ENCODE data around the gene KHDC4. TPM values are rescaled to one million over a fixed set of nuclear protein-coding genes. Genes with fewer than 3 reads are reported as not detected.
A peak's percentile ranks its signal among the peaks of the same experiment; 100 is the strongest.

Gene KHDC4
- total and polyA plus RNA-seq, 10 of the 15 experiments (the other 5 are each of a cell fraction or from before 2014, with no cell fraction given), result 11.7 to 109 (median 41.9) TPM

DNA sequence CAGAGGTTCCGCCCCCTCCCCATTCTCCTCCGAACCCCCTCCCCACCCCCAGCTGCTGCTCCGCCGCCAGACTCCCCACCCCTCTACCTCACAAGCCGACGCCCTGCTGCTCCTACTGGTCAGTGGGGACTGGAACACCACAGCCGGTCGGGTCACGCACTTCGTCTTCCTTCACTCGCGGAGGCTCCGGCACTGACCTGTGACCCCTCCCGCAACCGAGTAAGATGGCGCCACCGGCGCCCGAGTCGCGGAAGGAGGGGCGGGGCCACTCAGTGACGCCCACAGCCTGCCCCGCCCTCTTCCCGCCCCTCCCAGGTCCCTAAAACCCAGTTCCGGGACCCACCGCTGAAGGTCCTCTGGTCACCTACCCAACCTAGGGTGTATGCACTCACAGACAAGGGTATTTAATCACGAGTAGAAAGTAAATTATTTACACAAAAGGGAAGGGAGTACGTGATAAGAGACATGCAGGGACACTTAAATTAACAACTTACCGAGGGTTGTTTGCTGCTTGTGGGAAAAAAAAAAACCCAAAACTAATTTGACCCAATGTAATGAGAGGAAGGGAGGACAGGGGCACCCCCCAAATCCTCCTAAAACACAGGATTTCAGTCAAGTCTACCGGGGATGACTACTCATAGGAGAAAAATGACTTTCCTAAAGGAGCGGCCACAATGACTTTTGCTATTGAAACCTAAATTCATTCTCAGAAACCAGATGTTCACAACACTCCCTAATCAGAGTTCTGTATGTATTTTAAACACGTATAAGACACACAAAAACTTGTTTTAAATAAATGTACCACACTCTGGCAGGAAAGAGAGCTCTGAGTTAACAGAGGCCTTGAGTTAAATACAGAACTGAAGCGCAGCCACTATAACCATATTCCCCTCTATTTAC is 22.8 kb downstream of the KHDC4 start, which contains the start of gene RIT1:
Gene RIT1, minus strand, starts transcription at position 194 of the 900 bp plus-strand sequence. CDS start 588 bp downstream, outside the sequence.
- CTCF ChIA-PET, result interaction anchor here (0.5 to 1.8 kb wide), 6 partner anchors 27 to 227 kb away, joined by 3 to 4 read pairs (median 3); partner anchors contain the start of gene UBQLN4
- 3% methylated on average over 29 of the region's 34 CpGs for WGBS (ENCODE audit: insufficient coverage, insufficient replicate concordance, low lambda C conversion rate, missing lambda C conversion rate)
- ATAC-seq (peak; percentile 97), DNase-seq (ENCODE audit: low read depth, low spot score) (peak; percentile 69), FAIRE-seq (no peak)
- no peaks in the 10 kb centered on the region for H3K27me3 ChIP-seq (replicated peaks in 1 of 2; ENCODE audit: control insufficient read depth in 2 of 2, insufficient read depth in 2 of 2, low read length in 1 of 2)
- SMC1A ChIA-PET (ENCODE audit: uncharacterized antibody, unreplicated experiment), result interaction anchor here (0.9 to 2.1 kb wide), 5 partner anchors 19 to 78 kb away, joined by 3 to 7 read pairs (median 3); partner anchors contain the start of gene SYT11
- no peaks in the 10 kb centered on the region for H3K9me3 ChIP-seq (replicated peaks; ENCODE audit: control insufficient read depth, insufficient read depth, low read length)
- H3K9ac ChIP-seq (ENCODE audit: control insufficient read depth, insufficient read depth, low read length), result peak within 1 kb of the TSS; percentile 54
- H3K4me1 ChIP-seq (ENCODE audit: control insufficient read depth, insufficient read depth, low read length), result peaks cover 3% of the 10 kb centered on the region; the same call in 1 of the 2 replicates
- POLR2A ChIA-PET, result interaction anchor here (0.5 to 3.1 kb wide), 7 partner anchors 20 to 122 kb away, joined by 3 to 12 read pairs (median 6); partner anchors contain the start of genes KHDC4 and SYT11
- H2AFZ ChIP-seq (ENCODE audit: control insufficient read depth, low read depth, low read length), result peak within 1 kb of the TSS; percentile 74
- intact Hi-C loops (cut with micrococcal nuclease; ENCODE audit: unreplicated experiment), result loop anchor here (2.0 kb wide), 1 partner anchor 53 kb away; the partner anchor contains the start of gene SYT11
- peaks cover 7 to 27% of the 10 kb centered on the region in 2 experiments for H3K36me3 ChIP-seq (ENCODE audit: control insufficient read depth in 2 of 2, insufficient read depth in 2 of 2, low read length in 1 of 2)
- in situ Hi-C loops (cut with MboI), result no loop called here
- BruUV-seq (replicated peaks), result no TSS peak
- H3K4me3 ChIP-seq, result peak within 1 kb of the TSS; percentile 78
- peaks cover 14% of the 10 kb centered on the region for H3K79me2 ChIP-seq (ENCODE audit: control insufficient read depth, insufficient read depth, low read length)
- H3K4me2 ChIP-seq (ENCODE audit: control insufficient read depth, insufficient read depth), result peak within 1 kb of the TSS; percentile 96
- peak within 1 kb of the TSS; percentile 59 for H3K27ac ChIP-seq (ENCODE audit: control insufficient read depth, insufficient read depth)
- no peaks in the 10 kb centered on the region for H4K20me1 ChIP-seq (ENCODE audit: control insufficient read depth, insufficient read depth)
- RAD21 ChIA-PET (ENCODE audit: unreplicated experiment), result interaction anchor here (0.6 to 1.1 kb wide), 8 partner anchors 21 to 660 kb away, joined by 3 to 4 read pairs (median 3); no protein-coding TSS in a partner anchor
- TF ChIP-seq ZBED1 (IDR thresholded peaks at IDR 0.05; ENCODE audit: borderline replicate concordance), result peak; percentile 49; the same call in 1 of the 2 replicates
- no peak; the same call in 1 of the 2 replicates for TF ChIP-seq IKZF1 (conservative IDR thresholded peaks at IDR 0.05)
- peak in 1 of 2 experiments; percentile 49; a peak in 2 of 4 replicates for TF ChIP-seq EP300 (IDR thresholded peaks at IDR 0.05; ENCODE audit: borderline replicate concordance in 1 of 2, control insufficient read depth in 1 of 2, low read depth in 2 of 2, low read length in 2 of 2)
- TF ChIP-seq SREBF1 (IDR thresholded peaks at IDR 0.05; ENCODE audit: low read length), result no peak
- no peak for TF ChIP-seq EED (IDR thresholded peaks at IDR 0.05; ENCODE audit: low read depth)
- TF ChIP-seq CBFB (IDR thresholded peaks at IDR 0.05; ENCODE audit: low read depth), result no peak; the same call in 1 of the 2 replicates
- TF ChIP-seq RBBP5 (conservative IDR thresholded peaks at IDR 0.05), result no peak
- TF ChIP-seq, protein P1, sequence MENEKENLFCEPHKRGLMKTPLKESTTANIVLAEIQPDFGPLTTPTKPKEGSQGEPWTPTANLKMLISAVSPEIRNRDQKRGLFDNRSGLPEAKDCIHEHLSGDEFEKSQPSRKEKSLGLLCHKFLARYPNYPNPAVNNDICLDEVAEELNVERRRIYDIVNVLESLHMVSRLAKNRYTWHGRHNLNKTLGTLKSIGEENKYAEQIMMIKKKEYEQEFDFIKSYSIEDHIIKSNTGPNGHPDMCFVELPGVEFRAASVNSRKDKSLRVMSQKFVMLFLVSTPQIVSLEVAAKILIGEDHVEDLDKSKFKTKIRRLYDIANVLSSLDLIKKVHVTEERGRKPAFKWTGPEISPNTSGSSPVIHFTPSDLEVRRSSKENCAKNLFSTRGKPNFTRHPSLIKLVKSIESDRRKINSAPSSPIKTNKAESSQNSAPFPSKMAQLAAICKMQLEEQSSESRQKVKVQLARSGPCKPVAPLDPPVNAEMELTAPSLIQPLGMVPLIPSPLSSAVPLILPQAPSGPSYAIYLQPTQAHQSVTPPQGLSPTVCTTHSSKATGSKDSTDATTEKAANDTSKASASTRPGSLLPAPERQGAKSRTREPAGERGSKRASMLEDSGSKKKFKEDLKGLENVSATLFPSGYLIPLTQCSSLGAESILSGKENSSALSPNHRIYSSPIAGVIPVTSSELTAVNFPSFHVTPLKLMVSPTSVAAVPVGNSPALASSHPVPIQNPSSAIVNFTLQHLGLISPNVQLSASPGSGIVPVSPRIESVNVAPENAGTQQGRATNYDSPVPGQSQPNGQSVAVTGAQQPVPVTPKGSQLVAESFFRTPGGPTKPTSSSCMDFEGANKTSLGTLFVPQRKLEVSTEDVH (IDR thresholded peaks at IDR 0.05; ENCODE audit: low read depth, partially characterized antibody), result no peak
- TF ChIP-seq ZNF274 (IDR thresholded peaks at IDR 0.05; ENCODE audit: insufficient read depth, insufficient read length), result no peak
- peak; percentile 72 for TF ChIP-seq SP1 (IDR thresholded peaks at IDR 0.05; ENCODE audit: low read depth, low read length)
- no peak for TF ChIP-seq CBX3 (IDR thresholded peaks at IDR 0.05; ENCODE audit: borderline replicate concordance, low read depth)
- no peak for TF ChIP-seq NFYB (IDR thresholded peaks at IDR 0.05; ENCODE audit: insufficient read depth, low read depth, low read length)
- TF ChIP-seq GABPA (IDR thresholded peaks at IDR 0.05; ENCODE audit: low read depth), result no peak
- no peak for TF ChIP-seq BRCA1 (IDR thresholded peaks at IDR 0.05; ENCODE audit: low read depth, low read length)
- TF ChIP-seq FOXK2 (IDR thresholded peaks at IDR 0.05), result no peak
- TF ChIP-seq ZNF384 (IDR thresholded peaks at IDR 0.05; ENCODE audit: borderline replicate concordance, low read depth, low read length), result peak; percentile 71; the same call in 1 of the 2 replicates
- TF ChIP-seq ATF2 (IDR thresholded peaks at IDR 0.05; ENCODE audit: low read length), result peak; percentile 33; the same call in 1 of the 2 replicates
- TF ChIP-seq FOS (IDR thresholded peaks at IDR 0.05; ENCODE audit: borderline replicate concordance, extremely low read depth, insufficient read length), result no peak
- TF ChIP-seq MYC (IDR thresholded peaks at IDR 0.05; ENCODE audit: insufficient read depth, insufficient read length, insufficient replicate concordance, low read length, severe bottlenecking), result no peak
- no peak for TF ChIP-seq ZSCAN29 (IDR thresholded peaks at IDR 0.05)
